Panc1 (cell line): ENCODE data around the gene PRKCB. TPM values are rescaled to one million over a fixed set of nuclear protein-coding genes. Genes with fewer than 3 reads are reported as not detected.

Experiments used
- ATAC-seq: fragments of 200-7000 bp; cut with Tn5 transposase; 2 replicates; pipeline ENCODE4 v1.9.1; 2020; ENCODE audit warnings: mild to moderate bottlenecking, moderate library complexity
- BruUV-seq: library from RNA; stranded (reverse); fragments of 400-500 nt; replicated peaks from 2 replicates; lab custom pipeline; 2021; lab: Mats Ljungman, UMichigan
- CTCF ChIA-PET: fragments of 300-600 bp; sonication (Branson Sonifier 250); formaldehyde crosslinking; loops from one replicate; lab custom pipeline; 2022; ENCODE audit warnings: antibody characterized with exemption; lab: Charles Lee
- POLR2A ChIA-PET: fragments of 300-600 bp; sonication (Branson Sonifier 250); formaldehyde crosslinking; loops from one replicate; lab custom pipeline; 2022; ENCODE audit warnings: antibody characterized with exemption; lab: Charles Lee
- DNase-seq: peaks from one replicate; pipeline ENCODE4 v3.0.0-alpha.2; 2010; ENCODE audit warnings: low read depth, low spot score
- H3K27ac ChIP-seq: 2 replicates; pipeline ENCODE4 v1.5.1; 2011; ENCODE audit warnings: mild to moderate bottlenecking, low read length, inconsistent platforms
- H3K27me3 ChIP-seq: fragments of 200-500 bp; sonication (Bioruptor generic); 2 replicates; pipeline ENCODE4 v1.6.0; 2014; ENCODE audit warnings: low read length, inconsistent platforms; ENCODE audit not compliant: control insufficient read depth, insufficient read depth
- H3K36me3 ChIP-seq: fragments of 200-500 bp; sonication (Bioruptor generic); 2 replicates; pipeline ENCODE4 v1.5.1; 2014; ENCODE audit warnings: inconsistent platforms, mild to moderate bottlenecking, low read length, moderate library complexity; ENCODE audit not compliant: control insufficient read depth, insufficient read depth
- H3K4me1 ChIP-seq: 2 replicates; pipeline ENCODE4 v1.5.1; 2011; ENCODE audit warnings: inconsistent platforms, mild to moderate bottlenecking, low read length, moderate library complexity; ENCODE audit not compliant: control insufficient read depth, insufficient read depth
- H3K4me3 ChIP-seq, 2 experiments: 2 replicates each; pipeline ENCODE4 v1.5.1; 2011 to 2012; ENCODE audit warnings: low read depth in 2 of 2, low read length in 2 of 2, mild to moderate bottlenecking in 2 of 2, inconsistent platforms in 1 of 2, moderate library complexity in 1 of 2
- H3K9me3 ChIP-seq: fragments of 200-500 bp; sonication (Bioruptor generic); 2 replicates; pipeline ENCODE4 v1.5.1; 2014; ENCODE audit warnings: low read depth, mild to moderate bottlenecking, inconsistent platforms, low read length, moderate library complexity; ENCODE audit not compliant: control insufficient read depth, insufficient read depth
- POLR2AphosphoS5 ChIP-seq: IDR thresholded peaks from 2 replicates; pipeline ENCODE4 v1.6.1; 2012; ENCODE audit warnings: mild to moderate bottlenecking, low read depth, low read length, moderate library complexity
- SIN3A ChIP-seq: IDR thresholded peaks from 2 replicates; pipeline ENCODE4 v1.6.1; 2012; ENCODE audit warnings: low read depth, mild to moderate bottlenecking, low read length, moderate library complexity, borderline replicate concordance; ENCODE audit not compliant: insufficient read depth
- TCF7L2 ChIP-seq: IDR thresholded peaks from 2 replicates; pipeline ENCODE4 v1.6.1; 2011; ENCODE audit warnings: mild to moderate bottlenecking, low read depth, low read length, inconsistent platforms
- in situ Hi-C: cut with HindIII; loops from 2 replicates; pipeline ENCODE4 v1.10.0; 2016; ENCODE audit warnings: low sequenced_read_pairs, low pct_unique_long_range_greater_than_20kb
- intact Hi-C: fragments of 100-400 bp; cut with micrococcal nuclease; formaldehyde crosslinking; loops from one replicate; pipeline ENCODE4 v1.10.0; 2022; ENCODE audit not compliant: unreplicated experiment
- total RNA-seq: library from RNA; stranded (reverse); gene quantifications from one replicate; pipeline ENCODE4 v1.2.1, GENCODE V29; 2021; ENCODE audit not compliant: unreplicated experiment
- TF ChIP-seq, protein P1 (sequence below): fragments of 450-650 bp; IDR thresholded peaks from 2 replicates; pipeline ENCODE4 v1.5.1; 2017; ENCODE audit warnings: mild to moderate bottlenecking
- TF ChIP-seq, protein P2 (sequence below), 2 experiments: IDR thresholded peaks; 2 replicates each; pipeline ENCODE4 v1.6.1; 2011 to 2012; ENCODE audit warnings: low read depth in 2 of 2, control low read depth in 1 of 2, low read length in 1 of 2, mild to moderate bottlenecking in 1 of 2, moderate library complexity in 1 of 2; ENCODE audit not compliant: insufficient read depth in 1 of 2

Gene PRKCB
- total RNA-seq, 1 experiment from 2014 or later = 0.41 TPM

DNA sequence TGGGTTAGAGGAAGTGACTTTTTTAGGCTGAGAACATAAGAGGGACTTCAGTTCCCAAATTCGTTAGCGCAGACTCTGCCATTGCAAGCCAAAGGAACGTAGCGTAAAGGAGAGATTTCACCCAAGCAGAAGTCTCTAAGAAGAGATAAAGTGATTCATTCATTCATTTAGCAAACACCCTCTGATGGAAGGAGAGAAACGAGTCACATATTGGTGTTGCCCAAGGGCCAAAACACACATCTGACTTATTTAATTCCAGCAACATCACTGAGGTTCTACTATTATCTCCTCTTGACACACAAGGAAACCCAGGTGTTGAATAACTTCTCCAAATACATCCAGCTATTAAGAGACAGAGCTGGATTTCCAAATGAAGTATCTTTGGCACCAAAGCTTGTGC lies 334.6 kb downstream of the PRKCB start:
- Histone ChIP-seq H3K9me3 (no peaks in the 10 kb centered on the region), H3K27ac (no peak overlapping the region), H3K27me3 (peaks cover 24% of the 10 kb centered on the region), H3K4me1 (no peaks in the 10 kb centered on the region), H3K36me3 (no peaks in the 10 kb centered on the region), H3K4me3 (no peak overlapping the region)
- TF ChIP-seq, protein P1, sequence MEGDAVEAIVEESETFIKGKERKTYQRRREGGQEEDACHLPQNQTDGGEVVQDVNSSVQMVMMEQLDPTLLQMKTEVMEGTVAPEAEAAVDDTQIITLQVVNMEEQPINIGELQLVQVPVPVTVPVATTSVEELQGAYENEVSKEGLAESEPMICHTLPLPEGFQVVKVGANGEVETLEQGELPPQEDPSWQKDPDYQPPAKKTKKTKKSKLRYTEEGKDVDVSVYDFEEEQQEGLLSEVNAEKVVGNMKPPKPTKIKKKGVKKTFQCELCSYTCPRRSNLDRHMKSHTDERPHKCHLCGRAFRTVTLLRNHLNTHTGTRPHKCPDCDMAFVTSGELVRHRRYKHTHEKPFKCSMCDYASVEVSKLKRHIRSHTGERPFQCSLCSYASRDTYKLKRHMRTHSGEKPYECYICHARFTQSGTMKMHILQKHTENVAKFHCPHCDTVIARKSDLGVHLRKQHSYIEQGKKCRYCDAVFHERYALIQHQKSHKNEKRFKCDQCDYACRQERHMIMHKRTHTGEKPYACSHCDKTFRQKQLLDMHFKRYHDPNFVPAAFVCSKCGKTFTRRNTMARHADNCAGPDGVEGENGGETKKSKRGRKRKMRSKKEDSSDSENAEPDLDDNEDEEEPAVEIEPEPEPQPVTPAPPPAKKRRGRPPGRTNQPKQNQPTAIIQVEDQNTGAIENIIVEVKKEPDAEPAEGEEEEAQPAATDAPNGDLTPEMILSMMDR = no peak
- TF ChIP-seq SIN3A (no peak), POLR2AphosphoS5 (no peak), TCF7L2 (no peak)
- TF ChIP-seq, protein P2, sequence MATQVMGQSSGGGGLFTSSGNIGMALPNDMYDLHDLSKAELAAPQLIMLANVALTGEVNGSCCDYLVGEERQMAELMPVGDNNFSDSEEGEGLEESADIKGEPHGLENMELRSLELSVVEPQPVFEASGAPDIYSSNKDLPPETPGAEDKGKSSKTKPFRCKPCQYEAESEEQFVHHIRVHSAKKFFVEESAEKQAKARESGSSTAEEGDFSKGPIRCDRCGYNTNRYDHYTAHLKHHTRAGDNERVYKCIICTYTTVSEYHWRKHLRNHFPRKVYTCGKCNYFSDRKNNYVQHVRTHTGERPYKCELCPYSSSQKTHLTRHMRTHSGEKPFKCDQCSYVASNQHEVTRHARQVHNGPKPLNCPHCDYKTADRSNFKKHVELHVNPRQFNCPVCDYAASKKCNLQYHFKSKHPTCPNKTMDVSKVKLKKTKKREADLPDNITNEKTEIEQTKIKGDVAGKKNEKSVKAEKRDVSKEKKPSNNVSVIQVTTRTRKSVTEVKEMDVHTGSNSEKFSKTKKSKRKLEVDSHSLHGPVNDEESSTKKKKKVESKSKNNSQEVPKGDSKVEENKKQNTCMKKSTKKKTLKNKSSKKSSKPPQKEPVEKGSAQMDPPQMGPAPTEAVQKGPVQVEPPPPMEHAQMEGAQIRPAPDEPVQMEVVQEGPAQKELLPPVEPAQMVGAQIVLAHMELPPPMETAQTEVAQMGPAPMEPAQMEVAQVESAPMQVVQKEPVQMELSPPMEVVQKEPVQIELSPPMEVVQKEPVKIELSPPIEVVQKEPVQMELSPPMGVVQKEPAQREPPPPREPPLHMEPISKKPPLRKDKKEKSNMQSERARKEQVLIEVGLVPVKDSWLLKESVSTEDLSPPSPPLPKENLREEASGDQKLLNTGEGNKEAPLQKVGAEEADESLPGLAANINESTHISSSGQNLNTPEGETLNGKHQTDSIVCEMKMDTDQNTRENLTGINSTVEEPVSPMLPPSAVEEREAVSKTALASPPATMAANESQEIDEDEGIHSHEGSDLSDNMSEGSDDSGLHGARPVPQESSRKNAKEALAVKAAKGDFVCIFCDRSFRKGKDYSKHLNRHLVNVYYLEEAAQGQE (IDR thresholded peaks at IDR 0.05; ENCODE audit: insufficient read depth in 1 of 2, low read depth in 2 of 2, low read length in 1 of 2) = no peak
- CTCF ChIA-PET = no interaction called here
- ATAC-seq = no peak
- no peak for DNase-seq
- in situ Hi-C loops = no loop called here
- no TSS peak for BruUV-seq
- POLR2A ChIA-PET = interaction anchor here (0.7 kb wide), 1 partner anchor 11 kb away, joined by 3 read pairs; no protein-coding TSS in a partner anchor
- intact Hi-C loops = no loop called here

DNA sequence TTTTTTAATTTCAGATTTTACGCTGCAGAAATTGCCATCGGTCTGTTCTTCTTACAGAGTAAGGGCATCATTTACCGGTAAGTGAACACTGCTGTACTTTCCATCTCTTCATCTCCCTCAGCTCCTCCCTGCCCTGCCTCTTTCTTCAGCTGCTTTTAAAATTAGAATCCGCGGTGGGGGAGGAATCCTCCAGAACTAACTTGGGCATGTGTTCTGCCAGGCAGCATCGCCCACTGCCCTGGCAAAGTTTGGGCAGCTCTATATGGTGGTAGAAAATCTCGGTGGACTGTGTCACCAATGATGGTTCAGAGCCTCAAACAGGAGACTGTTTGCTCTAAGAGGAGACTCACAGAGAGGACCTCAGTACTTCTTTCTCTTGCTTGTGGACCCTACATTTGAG lies 338.7 kb downstream of the PRKCB start:
- POLR2A ChIA-PET = no interaction called here
- Histone ChIP-seq H3K27ac (no peak overlapping the region), H3K9me3 (no peaks in the 10 kb centered on the region), H3K36me3 (no peaks in the 10 kb centered on the region), H3K4me1 (no peaks in the 10 kb centered on the region), H3K27me3 (peaks cover 15% of the 10 kb centered on the region), H3K4me3 (no peak overlapping the region)
- CTCF ChIA-PET = no interaction called here
- in situ Hi-C loops = no loop called here
- no peak for DNase-seq
- intact Hi-C loops = no loop called here
- TF ChIP-seq, protein P2 (IDR thresholded peaks at IDR 0.05; ENCODE audit: insufficient read depth in 1 of 2, low read depth in 2 of 2, low read length in 1 of 2) = no peak
- TF ChIP-seq, protein P1 = no peak
- no peak for TF ChIP-seq SIN3A
- BruUV-seq = no TSS peak
- ATAC-seq = no peak
